HepG2 (cell line): ENCODE measurements around the gene ARHGAP19. TPM values are rescaled to one million over a fixed set of nuclear protein-coding genes. Genes with fewer than 3 reads are reported as not detected.

Experiments
- ATAC-seq: fragments of 200-7000 bp; cut with Tn5 transposase; 3 replicates; pipeline ENCODE4 v1.9.1; 2020; ENCODE audit warnings: mild to moderate bottlenecking, moderate library complexity
- BruUV-seq: library from RNA; stranded (reverse); fragments of 400-500 nt; replicated peaks from 2 replicates; lab custom pipeline; 2021; lab: Mats Ljungman, UMichigan
- CTCF ChIA-PET: fragments of 300-600 bp; formaldehyde crosslinking; extraction: SDS; loops from one replicate; lab custom pipeline; 2021; ENCODE audit warnings: low total read pairs, inconsistent platforms, low intra/inter-chr PET ratio; lab: Yijun Ruan, JAX
- POLR2A ChIA-PET: fragments of 350-600 bp; sonication (Branson Sonifier 250); formaldehyde crosslinking; loops from one replicate; lab custom pipeline; 2020; ENCODE audit warnings: antibody characterized with exemption, inconsistent platforms; lab: Yijun Ruan, JAX
- DNase-seq: peaks from one replicate; pipeline ENCODE4 v3.0.0-alpha.2; 2015; ENCODE audit warnings: low spot score
- FAIRE-seq: peaks from 3 replicates; lab custom pipeline; 2011; peaks lifted over from hg19 to GRCh38; lab: Jason Lieb, UNC
- H2AFZ ChIP-seq: one replicate; pipeline ENCODE4 v1.6.1; 2011; ENCODE audit warnings: low read length, inconsistent platforms
- H3K27ac ChIP-seq: fragments of 300-600 bp; 3 replicates; pipeline ENCODE4 v1.8.0; 2011; ENCODE audit warnings: mixed run types, mild to moderate bottlenecking, mixed read lengths, low read length, inconsistent platforms; ENCODE audit not compliant: insufficient read depth; ENCODE audit errors: extremely low read length
- H3K27me3 ChIP-seq, 2 experiments: fragments of 200-600 bp in 1 of 2; 2 replicates in 1 of 2; 3 replicates in 1 of 2; pipeline versions ENCODE4 v1.6.0 to v1.8.0; 2011; ENCODE audit warnings: low read length in 2 of 2, mild to moderate bottlenecking in 2 of 2, moderate library complexity in 2 of 2, inconsistent platforms in 1 of 2; ENCODE audit not compliant: insufficient read depth in 2 of 2, control insufficient read depth in 1 of 2
- H3K36me3 ChIP-seq, 2 experiments: fragments of 200-600 bp in 1 of 2; replicated peaks in 1 of 2; 2 replicates in 1 of 2; 3 replicates in 1 of 2; pipeline versions ENCODE4 v1.5.1 to v1.8.0; 2011; ENCODE audit warnings: low read length in 2 of 2, inconsistent platforms in 1 of 2; ENCODE audit not compliant: insufficient read depth in 2 of 2, control insufficient read depth in 1 of 2
- H3K4me1 ChIP-seq: 2 replicates; pipeline ENCODE4 v1.5.1; 2012; ENCODE audit warnings: low read length, inconsistent platforms; ENCODE audit not compliant: insufficient read depth
- H3K4me2 ChIP-seq: 2 replicates; pipeline ENCODE4 v1.6.0; 2011; ENCODE audit warnings: low read depth, low read length, inconsistent platforms
- H3K4me3 ChIP-seq, 3 experiments: fragments of 200-600 bp in 1 of 3; sonication (generic), shearing (Covaris generic) in 1 of 3; replicated peaks in 1 of 3; 2 replicates each; pipeline ENCODE4 v1.5.1; 2011 to 2016; ENCODE audit warnings: low read length in 3 of 3, inconsistent platforms in 2 of 3, low read depth in 2 of 3, mild to moderate bottlenecking in 2 of 3, control low read depth in 1 of 3, mixed read lengths in 1 of 3; ENCODE audit not compliant: insufficient read depth in 1 of 3
- H3K79me2 ChIP-seq: one replicate; pipeline ENCODE4 v1.6.1; 2011; ENCODE audit warnings: low read length, inconsistent platforms; ENCODE audit not compliant: insufficient read depth
- H3K9ac ChIP-seq: 2 replicates; pipeline ENCODE4 v1.6.0; 2011; ENCODE audit warnings: mild to moderate bottlenecking, low read depth, low read length, inconsistent platforms; ENCODE audit not compliant: insufficient read depth
- H3K9me3 ChIP-seq: 2 replicates; pipeline ENCODE4 v1.5.1; 2012; ENCODE audit warnings: mild to moderate bottlenecking, low read length
- H4K20me1 ChIP-seq: 2 replicates; pipeline ENCODE4 v1.6.0; 2011; ENCODE audit warnings: inconsistent platforms, mild to moderate bottlenecking, low read length, moderate library complexity; ENCODE audit not compliant: insufficient read depth
- IKZF4 ChIP-seq: sonication (generic); formaldehyde crosslinking; IDR thresholded peaks from 2 replicates; pipeline ENCODE4 v1.5.1; 2020; ENCODE audit warnings: borderline replicate concordance, mild to moderate bottlenecking, low read depth, missing genetic modification reagents; ENCODE audit errors: not compliant biosample characterization
- REPIN1 ChIP-seq: sonication (generic); formaldehyde crosslinking; IDR thresholded peaks from 2 replicates; pipeline ENCODE4 v1.8.0; 2022; ENCODE audit warnings: missing genetic modification reagents, low read depth, mild to moderate bottlenecking, borderline replicate concordance
- XBP1 ChIP-seq: sonication (generic); formaldehyde crosslinking; IDR thresholded peaks from 2 replicates; pipeline ENCODE4 v1.5.0; 2020; ENCODE audit warnings: missing genetic modification reagents
- ZMAT3 ChIP-seq: sonication (generic); formaldehyde crosslinking; conservative IDR thresholded peaks from 2 replicates; pipeline ENCODE4 v1.7.0; 2021; ENCODE audit warnings: missing genetic modification reagents
- ZNF354B ChIP-seq: sonication (generic); formaldehyde crosslinking; IDR thresholded peaks from 2 replicates; pipeline ENCODE4 v1.8.0; 2022; ENCODE audit warnings: mild to moderate bottlenecking, missing genetic modification reagents
- ZNF44 ChIP-seq: sonication (generic); formaldehyde crosslinking; IDR thresholded peaks from 2 replicates; pipeline ENCODE4 v1.5.1; 2020; ENCODE audit warnings: mild to moderate bottlenecking, missing genetic modification reagents
- ZSCAN9 ChIP-seq: IDR thresholded peaks from 2 replicates; pipeline ENCODE4 v1.6.1; 2016; ENCODE audit warnings: borderline replicate concordance
- WGBS: methylation state at CpG from one replicate; pipeline ENCODE4 v1.1.6; 2017; ENCODE audit warnings: low lambda C conversion rate; 5-methylcytosine and 5-hydroxymethylcytosine counted together
- in situ Hi-C: cut with HindIII; loops from 2 replicates; pipeline ENCODE4 v1.10.0; 2017; ENCODE audit warnings: low pct_unique_long_range_greater_than_20kb; ENCODE audit not compliant: extremely low pct_ligation_motif_present
- intact Hi-C: fragments of 100-400 bp; cut with micrococcal nuclease; formaldehyde crosslinking; loops from one replicate; pipeline ENCODE4 v1.10.0; 2022; ENCODE audit not compliant: unreplicated experiment
- polyA plus RNA-seq, 8 experiments: library from polyadenylated mRNA; depleted of rRNA in 3 of 8; stranded (reverse) in 7 of 8; unstranded in 1 of 8; fragments of >200 nt; fragmentation: Illumina TruSeq in 4 of 8; extraction: Trizol in 4 of 8; gene quantifications; 2 replicates each; pipeline versions ENCODE4 v1.2.1 to v1.2.3, GENCODE V29; 2011 to 2016; ENCODE audit warnings: low read depth in 4 of 8, missing spikeins in 1 of 8, mixed read lengths in 1 of 8; ENCODE audit not compliant: insufficient read depth in 1 of 8
- total RNA-seq, 5 experiments: library from RNA; depleted of rRNA; stranded (reverse); fragments of >200 nt; fragmentation: Illumina TruSeq; extraction: Trizol; gene quantifications; 2 replicates each; pipeline ENCODE4 v1.2.3, GENCODE V29; 2016; ENCODE audit warnings: low read depth in 1 of 5
- TF ChIP-seq, protein P1 (sequence below): IDR thresholded peaks from 2 replicates; pipeline ENCODE4 v1.6.1; 2012; ENCODE audit warnings: low read length, improper control_type of control experiment
- TF ChIP-seq, protein P2 (sequence below): sonication (generic); formaldehyde crosslinking; IDR thresholded peaks from 2 replicates; pipeline ENCODE4 v1.8.0; 2022; ENCODE audit warnings: mild to moderate bottlenecking, missing genetic modification reagents
- TF ChIP-seq, protein P3 (sequence below): sonication (generic); formaldehyde crosslinking; IDR thresholded peaks from 2 replicates; pipeline ENCODE4 v1.8.1; 2023; ENCODE audit warnings: mild to moderate bottlenecking, inconsistent platforms, moderate library complexity, missing genetic modification reagents, borderline replicate concordance

Gene ARHGAP19
- total and polyA plus RNA-seq, 2 of the 13 experiments (the other 11 are each of a cell fraction or from before 2014, with no cell fraction given) = 7.6 to 10.0 TPM

DNA sequence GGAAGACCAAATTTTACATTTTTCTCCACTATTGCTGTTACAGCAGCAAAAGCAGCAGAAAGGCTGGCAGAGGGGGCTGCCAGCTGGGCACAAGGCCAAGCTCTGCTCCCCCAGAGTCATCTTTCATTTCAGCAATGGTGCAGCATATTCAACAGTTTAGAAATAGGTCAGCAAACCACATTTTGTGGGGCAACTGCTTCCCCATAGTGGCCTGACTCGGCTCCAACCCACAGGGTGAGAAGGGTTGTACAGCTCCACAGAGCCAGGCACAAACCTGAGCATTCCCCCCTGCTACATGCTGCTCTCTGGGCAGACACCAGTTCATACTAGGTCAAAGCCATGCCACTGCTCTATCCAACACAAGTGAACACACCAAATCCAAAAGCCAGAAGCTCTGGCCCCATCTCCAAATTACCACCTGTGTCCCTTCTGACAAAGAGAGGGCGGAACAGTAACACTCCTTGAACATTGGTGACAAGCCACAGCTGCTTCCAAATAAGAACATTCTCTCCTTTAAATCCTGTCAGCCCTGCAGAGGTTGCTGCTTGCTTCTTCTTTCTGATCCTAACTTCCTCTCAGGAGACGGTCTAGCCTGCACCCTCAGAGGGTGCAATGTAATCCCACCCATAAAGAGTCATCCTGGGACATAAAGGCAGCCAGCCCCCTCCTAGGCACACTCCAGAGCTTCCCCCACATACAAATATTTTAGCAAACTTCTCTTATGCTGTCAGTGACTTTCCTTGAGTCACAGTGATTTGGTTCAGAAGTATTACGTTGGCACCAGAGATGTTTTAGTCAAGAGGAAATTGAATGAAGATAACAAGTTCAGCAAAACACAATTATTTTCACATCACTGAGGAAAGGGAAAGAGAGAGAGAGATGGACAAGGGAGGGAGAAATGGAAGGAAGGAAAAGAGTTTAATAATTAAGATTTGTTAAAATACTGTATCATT lies 67.7 kb downstream of the ARHGAP19 start:
- no peak for FAIRE-seq
- Histone ChIP-seq H3K4me2 (no peak overlapping the region), H3K9me3 (no peaks in the 10 kb centered on the region), H3K36me3 (peaks cover 6 to 8% of the 10 kb centered on the region in 2 experiments; a peak in 4 of 5 replicates), H2AFZ (no peak overlapping the region), H3K79me2 (no peaks in the 10 kb centered on the region), H3K9ac (no peak overlapping the region), H3K27ac (no peak overlapping the region), H3K4me3 (no peak overlapping the region), H3K27me3 (no peaks in the 10 kb centered on the region), H4K20me1 (no peaks in the 10 kb centered on the region), H3K4me1 (no peaks in the 10 kb centered on the region)
- CTCF ChIA-PET = no interaction called here
- 97% methylated on average over 3 of the region's 4 CpGs for WGBS
- POLR2A ChIA-PET = no interaction called here
- BruUV-seq = no TSS peak
- in situ Hi-C loops = no loop called here
- TF ChIP-seq REPIN1 = no peak
- TF ChIP-seq, protein P1, sequence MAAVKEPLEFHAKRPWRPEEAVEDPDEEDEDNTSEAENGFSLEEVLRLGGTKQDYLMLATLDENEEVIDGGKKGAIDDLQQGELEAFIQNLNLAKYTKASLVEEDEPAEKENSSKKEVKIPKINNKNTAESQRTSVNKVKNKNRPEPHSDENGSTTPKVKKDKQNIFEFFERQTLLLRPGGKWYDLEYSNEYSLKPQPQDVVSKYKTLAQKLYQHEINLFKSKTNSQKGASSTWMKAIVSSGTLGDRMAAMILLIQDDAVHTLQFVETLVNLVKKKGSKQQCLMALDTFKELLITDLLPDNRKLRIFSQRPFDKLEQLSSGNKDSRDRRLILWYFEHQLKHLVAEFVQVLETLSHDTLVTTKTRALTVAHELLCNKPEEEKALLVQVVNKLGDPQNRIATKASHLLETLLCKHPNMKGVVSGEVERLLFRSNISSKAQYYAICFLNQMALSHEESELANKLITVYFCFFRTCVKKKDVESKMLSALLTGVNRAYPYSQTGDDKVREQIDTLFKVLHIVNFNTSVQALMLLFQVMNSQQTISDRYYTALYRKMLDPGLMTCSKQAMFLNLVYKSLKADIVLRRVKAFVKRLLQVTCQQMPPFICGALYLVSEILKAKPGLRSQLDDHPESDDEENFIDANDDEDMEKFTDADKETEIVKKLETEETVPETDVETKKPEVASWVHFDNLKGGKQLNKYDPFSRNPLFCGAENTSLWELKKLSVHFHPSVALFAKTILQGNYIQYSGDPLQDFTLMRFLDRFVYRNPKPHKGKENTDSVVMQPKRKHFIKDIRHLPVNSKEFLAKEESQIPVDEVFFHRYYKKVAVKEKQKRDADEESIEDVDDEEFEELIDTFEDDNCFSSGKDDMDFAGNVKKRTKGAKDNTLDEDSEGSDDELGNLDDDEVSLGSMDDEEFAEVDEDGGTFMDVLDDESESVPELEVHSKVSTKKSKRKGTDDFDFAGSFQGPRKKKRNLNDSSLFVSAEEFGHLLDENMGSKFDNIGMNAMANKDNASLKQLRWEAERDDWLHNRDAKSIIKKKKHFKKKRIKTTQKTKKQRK = no peak
- TF ChIP-seq ZSCAN9 (CRISPR knock-in tag) = no peak
- TF ChIP-seq, protein P2, sequence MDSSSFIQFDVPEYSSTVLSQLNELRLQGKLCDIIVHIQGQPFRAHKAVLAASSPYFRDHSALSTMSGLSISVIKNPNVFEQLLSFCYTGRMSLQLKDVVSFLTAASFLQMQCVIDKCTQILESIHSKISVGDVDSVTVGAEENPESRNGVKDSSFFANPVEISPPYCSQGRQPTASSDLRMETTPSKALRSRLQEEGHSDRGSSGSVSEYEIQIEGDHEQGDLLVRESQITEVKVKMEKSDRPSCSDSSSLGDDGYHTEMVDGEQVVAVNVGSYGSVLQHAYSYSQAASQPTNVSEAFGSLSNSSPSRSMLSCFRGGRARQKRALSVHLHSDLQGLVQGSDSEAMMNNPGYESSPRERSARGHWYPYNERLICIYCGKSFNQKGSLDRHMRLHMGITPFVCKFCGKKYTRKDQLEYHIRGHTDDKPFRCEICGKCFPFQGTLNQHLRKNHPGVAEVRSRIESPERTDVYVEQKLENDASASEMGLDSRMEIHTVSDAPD (CRISPR knock-in tag) = no peak
- TF ChIP-seq IKZF4 (CRISPR knock-in tag) = no peak
- TF ChIP-seq ZNF44 (CRISPR knock-in tag) = no peak
- no peak for TF ChIP-seq ZMAT3 (CRISPR knock-in tag)
- TF ChIP-seq, protein P3, sequence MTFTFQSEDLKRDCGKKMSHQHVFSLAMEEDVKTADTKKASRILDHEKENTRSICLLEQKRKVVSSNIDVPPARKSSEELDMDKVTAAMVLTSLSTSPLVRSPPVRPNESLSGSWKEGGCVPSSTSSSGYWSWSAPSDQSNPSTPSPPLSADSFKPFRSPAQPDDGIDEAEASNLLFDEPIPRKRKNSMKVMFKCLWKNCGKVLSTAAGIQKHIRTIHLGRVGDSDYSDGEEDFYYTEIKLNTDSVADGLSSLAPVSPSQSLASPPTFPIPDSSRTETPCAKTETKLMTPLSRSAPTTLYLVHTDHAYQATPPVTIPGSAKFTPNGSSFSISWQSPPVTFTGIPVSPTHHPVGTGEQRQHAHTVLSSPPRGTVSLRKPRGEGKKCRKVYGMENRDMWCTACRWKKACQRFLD (CRISPR knock-in tag) = no peak
- no peak for TF ChIP-seq ZNF354B
- TF ChIP-seq XBP1 = no peak
- no peak for DNase-seq
- ATAC-seq = no peak
- intact Hi-C loops = no loop called here
